Naive B cell (primary cell): Measurements from ENCODE around the gene RUNDC3A. TPM values are rescaled to one million over a fixed set of nuclear protein-coding genes. Genes with fewer than 3 reads are reported as not detected.
A peak's percentile ranks its signal among the peaks of the same experiment; 100 is the strongest.

ENCODE experiments used
- ATAC-seq, 2 donors: fragments of 150-1000 bp; cut with Tn5 transposase; 2 replicates each; pipeline ENCODE4 v1.10.0; 2021; ENCODE audit warnings: low read depth in 2 of 2, mild to moderate bottlenecking in 2 of 2, moderate library complexity in 2 of 2
- DNase-seq: peaks from one replicate; pipeline ENCODE4 v3.0.0; 2022
- H3K27ac Mint-ChIP-seq, 6 donors: one replicate each; pipeline ENCODE4 v1.8.0; 2020 to 2022; ENCODE audit warnings: mild to moderate bottlenecking in 6 of 6, mixed read lengths in 6 of 6, moderate library complexity in 5 of 6, inconsistent platforms in 2 of 6
- H3K27me3 Mint-ChIP-seq, 3 donors: one replicate each; pipeline ENCODE4 v1.8.0; 2021 to 2022; ENCODE audit warnings: mixed read lengths in 3 of 3, mild to moderate bottlenecking in 1 of 3
- H3K36me3 Mint-ChIP-seq, 2 donors: one replicate each; pipeline ENCODE4 v1.8.0; 2020 to 2022; ENCODE audit warnings: mixed read lengths in 2 of 2, inconsistent platforms in 1 of 2, mild to moderate bottlenecking in 1 of 2
- H3K4me1 Mint-ChIP-seq, 3 donors: one replicate each; pipeline ENCODE4 v1.8.0; 2020 to 2022; ENCODE audit warnings: mixed read lengths in 3 of 3, inconsistent platforms in 1 of 3, mild to moderate bottlenecking in 1 of 3, moderate library complexity in 1 of 3
- H3K4me3 Mint-ChIP-seq, 8 donors: one replicate each; pipeline ENCODE4 v1.8.0; 2020 to 2022; ENCODE audit warnings: mild to moderate bottlenecking in 8 of 8, mixed read lengths in 8 of 8, moderate library complexity in 8 of 8, inconsistent platforms in 2 of 8
- H3K9me3 Mint-ChIP-seq, 7 donors: one replicate each; pipeline ENCODE4 v1.8.0; 2020 to 2022; ENCODE audit warnings: mixed read lengths in 7 of 7, mild to moderate bottlenecking in 5 of 7, inconsistent platforms in 2 of 7, moderate library complexity in 1 of 7
- polyA plus RNA-seq, 6 donors: library from polyadenylated mRNA; unstranded; fragments of 300-500 nt; fragmentation: Illumina TruSeq; gene quantifications; one replicate each; pipeline ENCODE4 v1.2.3, GENCODE V29; 2021; ENCODE audit warnings: low read depth in 6 of 6

The RUNDC3A gene
- polyA plus RNA-seq, 6 donors from 2014 or later, result 0.13 to 0.16 TPM; not detected in 4

GRCh38 chr17:44315760-44316731 lies 7.6 kb downstream of the RUNDC3A start:
- Mint-ChIP-seq H3K36me3 (peaks cover 5 to 9% of the 10 kb centered on the region in 2 donors), H3K27ac (peak overlapping the region in 2 of 6 donors; percentile 59 to 79), H3K27me3 (peaks cover 26 to 63% (median 57%) of the 10 kb centered on the region in 3 donors), H3K9me3 (peaks cover 0 to 2% (median 0%) of the 10 kb centered on the region in 7 donors), H3K4me1 (peaks cover 14 to 24% (median 19%) of the 10 kb centered on the region in 3 donors), H3K4me3 (peak overlapping the region; percentile 36 to 92 (median 78))
- DNase-seq (no peak), ATAC-seq (no peak)

GRCh38 chr17:44317545-44317944 lies 9.1 kb downstream of the RUNDC3A start:
- Mint-ChIP-seq H3K27me3 (peaks cover 26 to 56% (median 49%) of the 10 kb centered on the region in 3 donors), H3K4me1 (peaks cover 16 to 32% (median 28%) of the 10 kb centered on the region in 3 donors), H3K9me3 (peaks cover 0 to 2% (median 0%) of the 10 kb centered on the region in 7 donors), H3K36me3 (peaks cover 5 to 9% of the 10 kb centered on the region in 2 donors), H3K27ac (peak overlapping the region in 1 of 6 donors; percentile 62), H3K4me3 (peak overlapping the region in 4 of 8 donors; percentile 4 to 67 (median 52))
- DNase-seq (no peak), ATAC-seq (no peak)

- DNase-seq (no peak), ATAC-seq (no peak)
- Mint-ChIP-seq H3K4me3 (peak overlapping the region in 3 of 8 donors; percentile 44 to 65 (median 60)), H3K36me3 (peaks cover 5 to 9% of the 10 kb centered on the region in 2 donors), H3K27ac (peak overlapping the region in 1 of 6 donors; percentile 72), H3K9me3 (peaks cover 0 to 2% (median 0%) of the 10 kb centered on the region in 7 donors), H3K4me1 (peaks cover 16 to 37% (median 34%) of the 10 kb centered on the region in 3 donors), H3K27me3 (peaks cover 26 to 48% (median 42%) of the 10 kb centered on the region in 3 donors)
Measured at GRCh38 chr17:44318077-44318892, 9.9 kb downstream of the RUNDC3A start.

GRCh38 chr17:44320066-44320465 lies 11.7 kb downstream of the RUNDC3A start:
- Mint-ChIP-seq H3K4me1 (peaks cover 20 to 49% (median 39%) of the 10 kb centered on the region in 3 donors), H3K4me3 (no peak overlapping the region), H3K9me3 (peaks cover 0 to 2% (median 0%) of the 10 kb centered on the region in 7 donors), H3K36me3 (peaks cover 5 to 9% of the 10 kb centered on the region in 2 donors), H3K27ac (no peak overlapping the region), H3K27me3 (peaks cover 18 to 34% (median 33%) of the 10 kb centered on the region in 3 donors)
- no peak for DNase-seq
- no peak for ATAC-seq

- Mint-ChIP-seq H3K9me3 (peaks cover 0 to 2% (median 0%) of the 10 kb centered on the region in 7 donors), H3K4me3 (peak overlapping the region in 4 of 8 donors; percentile 47 to 75 (median 55)), H3K27me3 (peaks cover 8 to 22% (median 19%) of the 10 kb centered on the region in 3 donors), H3K4me1 (peaks cover 11 to 45% (median 40%) of the 10 kb centered on the region in 3 donors), H3K27ac (peak overlapping the region in 1 of 6 donors; percentile 16), H3K36me3 (peaks cover 5 to 9% of the 10 kb centered on the region in 2 donors)
- DNase-seq (no peak), ATAC-seq (no peak)
Measured at GRCh38 chr17:44321246-44322120, 13.1 kb downstream of the RUNDC3A start.

- Mint-ChIP-seq H3K36me3 (peaks cover 5 to 8% of the 10 kb centered on the region in 2 donors), H3K27me3 (peaks cover 3 to 13% (median 13%) of the 10 kb centered on the region in 3 donors), H3K9me3 (peaks cover 0 to 1% (median 0%) of the 10 kb centered on the region in 7 donors), H3K4me3 (peak overlapping the region in 7 of 8 donors; percentile 16 to 91 (median 53)), H3K27ac (peak overlapping the region in 1 of 6 donors; percentile 68), H3K4me1 (peaks cover 11 to 39% (median 36%) of the 10 kb centered on the region in 3 donors)
- DNase-seq (no peak), ATAC-seq (no peak)
Measured at GRCh38 chr17:44322236-44322895, 14.0 kb downstream of the RUNDC3A start.

GRCh38 chr17:44323359-44324091 lies 15.1 kb downstream of the RUNDC3A start:
- H3K9me3 Mint-ChIP-seq, result no peaks in the 10 kb centered on the region
- DNase-seq (no peak), ATAC-seq (no peak)
- H3K27ac Mint-ChIP-seq, result peak overlapping the region in 4 of 6 donors; percentile 15 to 98 (median 64)
- H3K4me3 Mint-ChIP-seq, result peak overlapping the region; percentile 70 to 97 (median 86)
- peaks cover 0 to 2% (median 1%) of the 10 kb centered on the region in 3 donors for H3K27me3 Mint-ChIP-seq
- peaks cover 7 to 44% (median 38%) of the 10 kb centered on the region in 3 donors for H3K4me1 Mint-ChIP-seq
- peaks cover 5% of the 10 kb centered on the region in 2 donors for H3K36me3 Mint-ChIP-seq

- H3K36me3 Mint-ChIP-seq, result peaks cover 5% of the 10 kb centered on the region in 2 donors
- peaks cover 7 to 44% (median 38%) of the 10 kb centered on the region in 3 donors for H3K4me1 Mint-ChIP-seq
- H3K27ac Mint-ChIP-seq, result peak overlapping the region in 3 of 6 donors; percentile 57 to 98 (median 74)
- H3K4me3 Mint-ChIP-seq, result peak overlapping the region; percentile 70 to 97 (median 86)
- no peaks in the 10 kb centered on the region for H3K9me3 Mint-ChIP-seq
- H3K27me3 Mint-ChIP-seq, result no peaks in the 10 kb centered on the region
- ATAC-seq, result no peak
- no peak for DNase-seq
Measured at GRCh38 chr17:44324092-44324570, 15.7 kb downstream of the RUNDC3A start.

GRCh38 chr17:44324571-44325275 lies 16.3 kb downstream of the RUNDC3A start, which contains the start of gene SLC25A39:
SLC25A39 (minus strand) TSS chr17:44324823; CDS start chr17:44323562, 1,261 bp downstream.
- DNase-seq (peak; percentile 96), ATAC-seq (peak; percentile 64 to 65)
- H3K4me3 Mint-ChIP-seq, result peak within 1 kb of the TSS; percentile 92 to 97 (median 94)
- H3K27me3 Mint-ChIP-seq, result no peaks in the 10 kb centered on the region
- H3K27ac Mint-ChIP-seq, result peak within 1 kb of the TSS; percentile 98 to 100 (median 99)
- no peaks in the 10 kb centered on the region for H3K9me3 Mint-ChIP-seq
- H3K36me3 Mint-ChIP-seq, result no peaks in the 10 kb centered on the region
- H3K4me1 Mint-ChIP-seq, result peaks cover 7 to 41% (median 38%) of the 10 kb centered on the region in 3 donors

- Mint-ChIP-seq H3K4me3 (peak overlapping the region; percentile 44 to 97 (median 78)), H3K36me3 (no peaks in the 10 kb centered on the region)
- peak; percentile 66 to 69 for ATAC-seq
Measured at GRCh38 chr17:44326861-44327444, 18.6 kb downstream of the RUNDC3A start.

More at GRCh38 chr17:44326861-44327444, 18.6 kb downstream of the RUNDC3A start:
- no peaks in the 10 kb centered on the region for H3K9me3 Mint-ChIP-seq
- no peaks in the 10 kb centered on the region for H3K27me3 Mint-ChIP-seq
- peak overlapping the region; percentile 63 to 98 (median 92) for H3K27ac Mint-ChIP-seq
- DNase-seq, result peak; percentile 94
- H3K4me1 Mint-ChIP-seq, result peaks cover 8 to 51% (median 39%) of the 10 kb centered on the region in 3 donors
